NCI-H2107 treated with DMSO at 0.1 percent for 48 hours (cell line): Measurements from ENCODE around the gene PPOX.
A peak's percentile ranks its signal among the peaks of the same experiment; 100 is the strongest.

Experiments used
- DNase-seq: peaks from one replicate; lab custom pipeline; 2025; ENCODE audit not compliant: unreplicated experiment; lab: John Stamatoyannopoulos, UW

The PPOX gene

DNA sequence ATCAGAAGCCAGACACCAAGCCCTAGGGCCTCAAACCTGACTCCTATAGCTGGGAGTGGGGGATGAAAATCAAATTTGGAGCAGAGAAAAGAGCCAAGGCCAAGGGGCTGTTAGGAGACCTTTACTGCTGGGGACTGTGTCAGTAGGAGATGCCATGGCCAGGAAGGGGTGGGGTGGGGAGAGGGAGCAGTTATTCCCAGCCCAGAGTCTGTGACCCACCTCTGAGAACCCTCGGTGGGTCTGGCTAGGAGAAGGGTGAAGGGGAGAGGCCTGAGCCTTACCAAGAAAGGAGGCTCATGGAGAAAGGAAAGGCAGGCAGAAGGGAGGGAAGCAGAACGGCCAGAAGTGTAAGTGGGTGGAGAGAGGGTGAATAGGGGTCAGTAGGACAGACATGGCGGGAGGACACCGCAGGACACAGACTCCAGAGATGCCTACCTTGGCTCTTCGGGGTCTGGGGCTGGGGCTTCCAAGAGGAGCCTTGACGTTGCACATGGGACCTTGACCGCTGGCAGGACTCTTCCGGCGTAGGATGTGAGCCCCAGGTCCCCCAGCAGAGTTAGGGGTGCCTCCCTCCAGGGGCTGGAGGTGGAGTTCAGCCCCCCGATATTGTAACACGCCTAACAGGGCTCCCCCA, 31.5 kb downstream of the PPOX start:
- DNase-seq = no peak

DNA sequence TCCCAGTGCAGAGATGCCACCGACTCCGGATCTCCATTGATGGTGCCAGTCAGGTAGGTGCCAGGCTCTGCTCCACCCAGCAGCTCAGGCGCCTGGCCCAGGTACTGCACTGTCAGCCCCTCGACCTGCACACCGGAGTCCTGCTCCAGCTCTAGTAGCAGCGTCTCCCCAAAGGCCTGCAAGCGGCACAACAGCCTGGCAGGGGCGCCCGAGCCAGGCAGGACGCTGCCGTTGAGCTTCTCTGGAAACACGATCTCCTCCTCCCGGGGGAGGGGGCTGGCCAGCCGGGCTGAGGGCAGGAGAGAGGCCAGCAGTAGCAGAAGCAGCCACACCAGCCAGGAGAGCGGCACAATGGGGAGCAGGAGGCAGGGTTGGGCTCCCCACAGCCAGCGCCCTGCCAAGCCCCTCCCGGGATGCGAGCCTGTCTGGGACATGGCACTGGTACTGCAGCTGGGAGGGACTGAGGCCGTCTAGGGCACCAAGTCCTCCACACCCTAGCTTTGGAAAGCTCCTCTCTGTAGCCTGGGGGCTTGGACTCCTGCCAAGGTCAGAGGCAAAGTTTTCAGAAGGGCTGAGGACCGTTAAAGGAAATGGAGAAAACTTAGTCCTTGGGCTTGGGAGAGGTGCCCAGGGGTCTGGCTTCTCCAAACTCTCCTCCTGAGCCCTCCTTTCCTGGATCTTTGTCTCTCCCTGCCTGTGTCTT, 32.1 kb downstream of the PPOX start:
- peak; percentile 48 for DNase-seq

DNA sequence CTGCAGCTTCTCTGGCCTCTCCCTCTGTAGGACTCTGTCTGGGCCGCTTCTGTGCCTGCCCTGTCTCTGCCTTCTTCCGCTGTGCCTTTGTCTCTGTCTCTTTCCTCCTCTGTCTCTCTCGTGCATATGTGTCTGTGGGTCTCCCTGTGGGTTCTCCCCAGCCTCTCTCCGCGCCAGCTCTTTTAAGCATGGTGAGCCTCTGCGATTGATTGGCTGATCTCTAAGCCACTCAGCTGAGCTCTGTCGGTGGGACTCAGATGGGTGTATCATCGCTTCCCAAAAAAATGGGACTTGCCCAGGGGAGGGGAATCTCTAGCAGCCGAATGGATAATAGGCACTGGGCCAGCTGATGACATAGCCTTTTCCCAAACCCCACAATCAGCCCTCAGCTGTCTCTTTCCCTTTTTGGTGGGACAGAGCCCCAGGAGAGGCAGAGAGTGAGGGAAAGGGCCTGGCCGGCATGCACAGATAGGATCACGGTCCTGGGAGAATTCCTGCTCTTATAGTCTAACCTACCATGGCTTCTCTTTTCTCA, 32.7 kb downstream of the PPOX start, which contains the start of gene ADAMTS4:
Gene ADAMTS4 (minus strand): TSS at position 158 of the 535 bp plus-strand sequence. CDS start 427 bp downstream, outside the sequence.
- DNase-seq = no peak

DNA sequence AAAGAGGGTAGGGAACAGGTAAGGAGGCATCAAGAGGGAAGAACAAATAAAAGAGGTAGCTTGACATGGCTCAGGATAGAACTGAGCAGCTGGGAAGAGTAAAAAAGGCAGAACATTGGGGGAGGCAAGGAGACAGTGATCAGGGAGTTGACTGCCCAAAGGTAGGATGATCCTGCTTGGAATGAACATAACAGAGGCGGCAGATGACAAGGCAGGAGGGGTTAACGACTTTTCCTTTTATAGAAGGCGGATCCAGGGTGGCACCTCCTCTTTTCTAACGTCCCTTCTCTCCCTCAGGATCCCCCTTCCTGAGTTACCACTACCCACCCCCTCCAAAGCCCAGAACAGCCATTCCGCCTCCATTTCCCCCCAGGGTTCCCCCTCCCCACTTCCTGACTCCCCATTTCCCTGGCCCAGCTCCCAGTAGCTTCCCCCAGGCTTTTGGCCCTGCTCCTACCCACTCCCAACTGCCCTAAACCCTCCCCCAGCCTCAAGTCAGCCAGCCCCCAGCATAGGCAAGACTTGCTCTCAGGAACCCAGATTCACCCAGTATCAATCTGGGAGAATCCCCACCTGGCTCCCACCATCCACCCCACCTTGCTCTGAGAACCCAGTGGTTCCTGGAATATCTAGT, 33.4 kb downstream of the PPOX start:
- DNase-seq = no peak

- no peak for DNase-seq
Observed at GRCh38 chr1:161200421-161200991, 34.3 kb downstream of the PPOX start.

DNA sequence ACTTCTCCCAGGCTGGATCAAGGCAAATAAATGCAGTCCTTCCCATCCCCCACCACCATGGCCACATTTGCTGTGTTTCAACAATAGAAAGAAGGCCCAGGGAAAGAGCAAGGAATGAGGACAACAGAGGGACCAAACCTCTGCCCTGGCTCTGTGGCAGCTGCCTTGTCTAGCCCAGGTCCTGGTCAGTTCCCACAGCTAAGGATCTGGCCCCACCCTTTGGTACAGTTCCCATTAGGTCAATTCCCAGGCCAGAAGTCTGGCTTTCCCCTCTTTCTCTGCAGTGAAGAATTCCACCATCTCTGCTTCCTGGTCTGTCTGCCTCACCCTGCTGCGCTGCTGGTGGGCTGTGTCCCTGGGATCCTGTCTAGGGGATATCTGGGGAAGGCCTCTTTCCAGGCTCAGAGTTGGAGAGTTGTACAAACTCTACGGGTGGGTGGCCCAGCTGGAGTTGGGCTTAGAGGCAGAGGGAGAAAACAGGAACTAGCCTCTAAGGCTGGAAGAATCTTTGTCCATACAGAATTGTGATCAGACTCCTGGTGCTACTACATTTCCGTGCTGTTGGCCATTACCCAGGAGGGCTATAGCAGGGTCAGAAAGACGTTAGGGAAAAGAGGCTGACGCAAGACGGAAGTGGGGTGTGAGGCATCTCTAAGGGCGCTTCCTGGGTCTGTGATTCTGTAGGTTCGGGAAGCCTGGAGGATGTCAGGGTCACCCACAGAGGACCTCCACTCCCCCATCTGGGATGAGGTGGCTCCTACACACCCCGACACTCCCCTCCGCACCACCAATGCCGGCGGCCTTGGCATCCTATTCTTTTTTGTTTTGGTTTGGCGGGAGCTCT, 35.0 kb downstream of the PPOX start:
- no peak for DNase-seq

DNA sequence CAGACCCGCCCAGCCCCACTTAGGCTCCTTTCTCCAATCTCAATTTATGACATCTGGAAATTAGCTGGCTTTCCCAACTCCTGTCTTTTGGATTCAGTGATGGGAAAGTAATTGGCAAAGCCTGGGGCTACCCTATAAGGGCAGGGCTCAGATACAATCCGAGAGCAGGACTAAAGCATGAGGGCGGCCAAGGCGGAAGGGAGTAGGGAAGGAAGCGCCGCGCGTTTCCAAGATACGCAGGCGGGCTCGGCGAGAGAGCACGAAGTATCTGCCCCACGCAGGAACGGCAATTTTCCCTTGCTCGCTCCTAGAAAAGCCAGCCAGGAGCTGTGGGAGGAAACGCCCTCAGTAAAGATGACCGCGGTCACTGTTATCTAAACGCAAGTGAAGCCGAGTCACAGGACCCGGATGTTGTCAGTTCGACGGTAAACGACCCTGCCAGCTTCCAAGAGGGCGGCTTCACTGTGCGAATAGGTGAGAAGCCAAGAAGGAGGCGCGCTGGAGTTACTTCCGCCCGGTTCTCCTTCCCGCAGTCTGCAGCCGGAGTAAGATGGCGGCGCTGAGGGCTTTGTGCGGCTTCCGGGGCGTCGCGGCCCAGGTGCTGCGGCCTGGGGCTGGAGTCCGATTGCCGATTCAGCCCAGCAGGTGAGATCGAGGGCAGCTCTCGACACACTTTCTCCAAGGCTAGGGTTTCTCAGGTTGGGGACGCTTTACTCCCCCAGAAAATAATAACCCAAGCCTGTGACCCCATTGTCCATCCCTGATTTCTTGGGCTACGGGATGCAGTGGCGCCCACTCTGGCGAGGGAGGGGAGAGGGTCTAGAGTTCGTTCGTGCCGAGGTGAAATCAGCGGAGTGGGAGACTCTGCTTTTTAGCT, 35.8 kb downstream of the PPOX start, which contains the start of gene NDUFS2:
Gene NDUFS2 (plus strand): TSS at position 532 of the 877 bp plus-strand sequence. CDS start 19 bp downstream, at position 551.
- peak; percentile 98 for DNase-seq

DNA sequence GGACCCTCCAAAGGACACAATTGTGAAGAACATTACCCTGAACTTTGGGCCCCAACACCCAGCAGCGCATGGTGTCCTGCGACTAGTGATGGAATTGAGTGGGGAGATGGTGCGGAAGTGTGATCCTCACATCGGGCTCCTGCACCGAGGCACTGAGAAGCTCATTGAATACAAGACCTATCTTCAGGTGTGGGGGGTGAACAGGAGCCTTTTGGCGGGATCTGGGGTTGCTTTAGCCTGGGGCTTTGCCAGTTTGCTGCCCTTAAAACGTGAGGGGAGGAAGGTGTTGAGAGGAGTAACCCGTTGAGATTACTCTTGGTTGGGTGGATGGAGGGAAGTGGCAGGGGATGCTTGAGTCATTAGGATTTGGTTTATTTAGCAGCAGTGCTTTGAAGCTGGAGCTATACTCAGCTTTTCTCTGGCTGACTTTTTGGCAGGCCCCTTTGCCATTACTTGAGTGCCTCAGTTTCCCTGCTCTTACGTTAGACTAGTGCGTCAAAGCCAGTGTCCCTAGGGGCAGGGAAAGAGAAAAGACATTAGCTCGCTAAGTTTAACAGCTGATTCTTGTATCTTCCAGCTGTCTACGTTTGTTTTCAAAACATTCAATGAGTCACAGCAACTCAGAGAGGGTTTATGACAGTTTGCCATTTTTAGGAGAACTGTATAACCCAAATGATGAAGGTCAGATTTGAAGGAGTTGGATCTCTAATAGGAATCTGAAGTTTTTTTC, 40.4 kb downstream of the PPOX start:
- DNase-seq = no peak

DNA sequence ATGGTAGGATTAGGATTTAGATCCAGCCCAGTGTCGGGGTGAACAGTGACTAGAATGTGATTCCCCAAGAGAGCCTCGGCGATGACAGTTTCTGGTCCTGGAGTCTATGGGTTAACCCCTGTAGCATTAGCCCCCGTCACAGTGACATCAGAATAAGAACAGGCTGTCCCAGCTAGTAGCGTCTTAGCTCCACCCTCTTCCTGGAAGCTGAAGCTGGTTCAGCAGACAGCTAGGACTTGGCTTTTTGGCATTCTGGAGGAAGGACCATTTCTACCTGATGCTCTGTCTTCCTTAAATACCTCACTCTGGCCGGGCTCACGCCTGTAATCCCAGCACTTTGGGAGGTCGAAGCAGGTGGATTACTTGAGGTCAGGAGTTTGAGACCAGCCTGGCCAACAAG, 40.9 kb downstream of the PPOX start:
- DNase-seq = no peak

DNA sequence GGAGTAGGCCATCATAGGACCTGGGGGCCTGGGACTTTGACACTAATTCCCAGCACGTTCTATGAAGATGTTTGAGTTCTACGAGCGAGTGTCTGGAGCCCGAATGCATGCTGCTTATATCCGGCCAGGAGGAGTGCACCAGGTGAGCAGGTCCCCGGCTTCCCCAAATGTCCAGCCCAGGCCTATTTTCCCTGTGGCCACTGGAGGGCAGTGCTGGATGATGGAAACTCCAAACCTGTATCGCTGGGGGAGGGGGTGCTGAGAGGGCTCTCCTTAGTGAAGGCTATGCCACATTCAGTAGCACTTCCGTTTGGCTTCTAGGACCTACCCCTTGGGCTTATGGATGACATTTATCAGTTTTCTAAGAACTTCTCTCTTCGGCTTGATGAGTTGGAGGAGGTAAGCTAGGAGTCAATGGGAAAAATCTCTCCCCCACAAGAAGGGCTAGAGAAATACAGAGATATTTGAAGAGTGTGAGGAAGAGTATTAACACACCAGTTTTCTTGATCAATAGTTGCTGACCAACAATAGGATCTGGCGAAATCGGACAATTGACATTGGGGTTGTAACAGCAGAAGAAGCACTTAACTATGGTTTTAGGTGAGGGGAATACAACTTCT, 43.7 kb downstream of the PPOX start:
- DNase-seq = peak; percentile 71

DNA sequence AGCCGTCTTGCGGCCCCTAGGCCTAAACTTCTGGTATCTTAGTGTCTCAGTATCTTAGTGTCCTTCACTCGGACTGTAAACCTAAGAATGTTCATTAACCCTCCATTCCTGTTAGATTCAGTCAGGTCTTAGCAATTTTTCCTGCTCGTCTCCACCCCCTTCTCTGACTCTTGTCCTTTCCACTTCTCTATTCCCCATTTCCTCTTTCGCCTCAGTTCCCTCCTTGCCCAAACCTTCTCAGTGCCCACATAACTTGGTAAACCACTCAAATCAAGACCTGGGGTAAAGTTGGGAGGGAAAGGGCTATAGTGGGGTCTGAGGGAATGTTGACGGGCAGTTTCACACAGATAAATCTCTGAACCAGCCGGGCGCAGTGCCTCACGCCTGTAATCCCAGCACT, 48.1 kb downstream of the PPOX start:
- no peak for DNase-seq

DNA sequence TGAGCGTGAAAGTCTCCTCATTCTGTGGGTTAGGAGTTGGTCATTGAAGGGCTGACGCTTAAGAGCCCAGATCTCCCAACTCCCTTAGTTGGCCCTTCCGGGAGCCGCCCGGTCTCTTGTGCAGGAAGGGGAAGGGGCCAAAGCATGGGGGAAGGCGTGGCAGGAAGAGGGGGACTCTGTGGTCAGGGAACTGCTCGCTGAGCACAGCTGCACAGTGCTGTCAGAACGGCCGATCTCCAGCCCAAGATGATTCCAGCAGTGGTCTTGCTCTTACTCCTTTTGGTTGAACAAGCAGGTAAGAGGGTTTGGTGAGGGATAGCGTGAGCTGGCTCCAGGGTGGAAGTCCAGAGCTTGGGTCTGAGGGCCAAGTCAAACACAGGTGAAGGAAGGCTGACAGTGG, 48.9 kb downstream of the PPOX start, which contains the start of gene FCER1G:
Gene FCER1G (plus strand): TSS at position 220 of the 400 bp plus-strand sequence. CDS start 27 bp downstream, at position 247.
- no peak for DNase-seq

DNA sequence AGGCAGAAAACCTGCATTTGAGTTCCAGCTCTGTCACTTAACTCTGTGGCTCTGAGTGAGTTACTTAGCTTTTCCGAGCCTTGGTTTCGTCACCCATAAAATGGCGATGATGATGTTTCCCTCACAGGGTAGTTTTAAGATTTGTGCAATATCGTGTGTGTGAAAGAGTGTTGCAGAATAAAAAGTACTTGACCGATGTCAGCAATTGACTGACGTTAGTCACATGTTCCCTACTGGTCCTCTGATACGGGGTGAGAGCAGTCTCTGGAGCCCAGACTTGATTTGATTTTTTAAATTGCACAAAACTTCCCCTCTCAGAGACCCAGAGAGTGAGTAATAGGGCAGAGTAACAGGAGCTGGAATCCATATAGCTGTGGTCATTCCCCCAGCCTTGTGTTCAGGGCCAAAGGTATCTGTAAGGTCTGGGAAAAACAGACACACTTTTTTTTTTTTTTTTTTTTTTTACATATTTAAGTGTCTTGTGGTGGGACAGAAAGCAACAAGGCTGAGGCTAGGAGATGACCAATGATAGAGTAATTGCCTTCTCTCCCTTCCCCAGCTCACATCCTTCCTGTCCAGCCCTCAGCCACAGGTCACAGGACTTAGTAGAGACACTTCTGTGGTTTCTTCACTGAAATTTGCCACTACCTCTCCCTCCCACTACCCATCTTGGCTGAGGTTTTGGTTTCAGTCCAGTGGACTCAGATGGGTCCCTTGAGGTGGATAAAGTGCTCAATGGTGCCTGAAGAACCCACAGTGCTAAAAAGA, 50.9 kb downstream of the PPOX start:
- no peak for DNase-seq

DNA sequence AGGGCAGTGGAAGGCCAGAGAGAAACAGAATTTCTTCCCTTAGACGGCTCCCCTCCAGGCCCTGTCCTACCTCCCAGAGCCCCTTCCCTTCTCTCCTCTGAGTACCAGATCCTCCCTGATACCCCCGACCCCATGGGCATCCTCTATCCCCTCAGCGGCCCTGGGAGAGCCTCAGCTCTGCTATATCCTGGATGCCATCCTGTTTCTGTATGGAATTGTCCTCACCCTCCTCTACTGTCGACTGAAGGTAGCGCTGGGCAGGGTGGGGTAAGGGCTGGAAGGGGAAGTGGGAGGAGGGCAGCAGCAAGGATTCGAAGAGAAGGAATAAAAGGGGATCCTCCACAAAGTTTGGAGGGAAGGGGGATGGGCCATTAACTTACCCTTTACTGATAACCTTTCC, 51.6 kb downstream of the PPOX start:
- DNase-seq = no peak

- DNase-seq = no peak
Observed at GRCh38 chr1:161218301-161219077, 52.3 kb downstream of the PPOX start.

- no peak for DNase-seq
Observed at GRCh38 chr1:161219078-161219892, 53.1 kb downstream of the PPOX start.
